ENCODE measurements around the gene NT5DC2.

NT5DC2 gene

DNA sequence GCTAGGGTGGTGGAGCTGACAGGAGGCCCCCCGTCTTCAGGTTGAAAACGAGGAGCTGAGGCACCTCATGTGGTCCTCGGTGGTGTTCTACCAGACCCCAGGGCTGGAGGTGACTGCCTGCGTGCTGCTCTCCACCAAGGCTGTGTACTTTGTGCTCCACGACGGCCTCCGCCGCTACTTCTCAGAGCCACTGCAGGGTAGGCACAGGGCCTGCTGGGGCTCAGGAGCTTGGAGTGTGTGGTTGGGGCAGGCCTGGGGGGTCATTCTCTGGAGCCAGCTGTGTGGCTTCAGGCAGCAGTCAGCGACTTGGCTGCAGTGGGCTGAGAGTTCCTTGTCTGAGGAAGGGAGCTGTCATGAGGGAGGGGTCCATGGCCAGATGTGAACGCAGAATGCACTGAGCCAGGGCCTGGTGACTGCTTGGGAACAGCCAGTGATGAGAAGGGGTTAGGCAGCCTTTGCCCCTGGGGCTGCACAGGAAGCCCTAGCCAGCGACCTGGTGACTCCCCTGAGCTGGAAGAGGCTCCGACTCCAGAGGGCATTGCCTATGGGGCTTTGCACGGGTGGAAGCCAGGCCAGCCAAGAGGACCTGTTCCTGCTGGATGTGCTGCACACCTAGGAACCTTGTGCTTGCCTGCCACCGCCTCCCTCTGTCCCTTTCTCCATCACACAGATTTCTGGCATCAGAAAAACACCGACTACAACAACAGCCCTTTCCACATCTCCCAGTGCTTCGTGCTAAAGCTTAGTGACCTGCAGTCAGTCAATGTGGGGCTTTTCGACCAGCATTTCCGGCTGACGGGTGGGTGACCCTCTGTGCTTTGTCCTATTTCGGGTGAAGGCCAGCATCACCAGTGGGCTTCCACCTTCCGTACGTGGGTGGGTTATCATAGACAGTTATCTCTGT is 43.4 kb downstream of the NT5DC2 start:
- DNase-seq (ENCODE audit: insufficient read length, low spot score) (no peak), FAIRE-seq (no peak)

DNA sequence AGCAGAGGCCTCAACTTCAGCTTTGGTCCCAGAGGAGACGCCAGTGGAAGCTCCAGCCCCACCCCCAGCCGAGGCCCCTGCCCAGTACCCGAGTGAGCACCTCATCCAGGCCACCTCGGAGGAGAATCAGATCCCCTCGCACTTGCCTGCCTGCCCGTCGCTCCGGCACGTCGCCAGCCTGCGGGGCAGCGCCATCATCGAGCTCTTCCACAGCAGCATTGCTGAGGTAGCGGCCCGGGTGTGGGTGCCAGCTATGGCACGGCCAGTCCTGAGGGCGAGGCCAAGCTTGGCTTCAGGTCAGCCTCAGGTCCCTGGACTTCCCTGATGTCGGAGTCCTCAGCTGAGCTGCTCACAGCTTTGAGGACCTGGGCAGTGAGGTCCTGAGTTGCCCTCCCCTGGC is 44.2 kb downstream of the NT5DC2 start:
- FAIRE-seq: no peak
- DNase-seq (ENCODE audit: insufficient read length, low spot score): no peak

DNA sequence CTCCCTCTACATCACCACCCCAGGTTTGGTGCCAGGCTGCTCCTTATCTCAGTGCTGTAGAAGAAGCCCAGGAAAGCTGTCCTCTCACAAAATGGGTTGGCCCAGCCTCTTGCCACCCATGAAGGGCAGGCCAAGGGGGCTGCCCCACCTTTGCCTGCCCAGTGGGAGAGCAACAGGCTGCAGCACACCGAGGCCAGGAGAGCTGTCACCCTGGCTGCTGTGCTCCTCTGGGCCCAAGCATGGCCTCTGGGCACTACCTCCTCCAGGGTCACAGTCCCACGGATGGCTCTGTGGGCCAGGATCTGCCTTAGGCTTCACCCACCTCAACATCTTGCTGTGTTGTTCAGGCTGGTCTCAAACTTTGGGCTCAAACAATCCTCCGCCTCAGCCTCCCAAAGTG is 44.9 kb downstream of the NT5DC2 start:
- FAIRE-seq (no peak), DNase-seq (ENCODE audit: insufficient read length, low spot score) (no peak)

DNA sequence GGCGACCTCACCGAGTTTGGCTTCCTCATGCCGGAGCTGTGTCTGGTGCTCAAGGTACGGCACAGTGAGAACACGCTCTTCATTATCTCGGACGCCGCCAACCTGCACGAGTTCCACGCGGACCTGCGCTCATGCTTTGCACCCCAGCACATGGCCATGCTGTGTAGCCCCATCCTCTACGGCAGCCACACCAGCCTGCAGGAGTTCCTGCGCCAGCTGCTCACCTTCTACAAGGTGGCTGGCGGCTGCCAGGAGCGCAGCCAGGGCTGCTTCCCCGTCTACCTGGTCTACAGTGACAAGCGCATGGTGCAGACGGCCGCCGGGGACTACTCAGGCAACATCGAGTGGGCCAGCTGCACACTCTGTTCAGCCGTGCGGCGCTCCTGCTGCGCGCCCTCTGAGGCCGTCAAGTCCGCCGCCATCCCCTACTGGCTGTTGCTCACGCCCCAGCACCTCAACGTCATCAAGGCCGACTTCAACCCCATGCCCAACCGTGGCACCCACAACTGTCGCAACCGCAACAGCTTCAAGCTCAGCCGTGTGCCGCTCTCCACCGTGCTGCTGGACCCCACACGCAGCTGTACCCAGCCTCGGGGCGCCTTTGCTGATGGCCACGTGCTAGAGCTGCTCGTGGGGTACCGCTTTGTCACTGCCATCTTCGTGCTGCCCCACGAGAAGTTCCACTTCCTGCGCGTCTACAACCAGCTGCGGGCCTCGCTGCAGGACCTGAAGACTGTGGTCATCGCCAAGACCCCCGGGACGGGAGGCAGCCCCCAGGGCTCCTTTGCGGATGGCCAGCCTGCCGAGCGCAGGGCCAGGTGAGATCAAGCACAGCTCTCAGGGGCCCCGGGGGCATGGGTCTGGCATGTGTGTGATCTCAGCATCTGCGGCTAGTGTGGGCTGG is 45.6 kb downstream of the NT5DC2 start:
- DNase-seq (ENCODE audit: insufficient read length, low spot score) (no peak), FAIRE-seq (no peak)

DNA sequence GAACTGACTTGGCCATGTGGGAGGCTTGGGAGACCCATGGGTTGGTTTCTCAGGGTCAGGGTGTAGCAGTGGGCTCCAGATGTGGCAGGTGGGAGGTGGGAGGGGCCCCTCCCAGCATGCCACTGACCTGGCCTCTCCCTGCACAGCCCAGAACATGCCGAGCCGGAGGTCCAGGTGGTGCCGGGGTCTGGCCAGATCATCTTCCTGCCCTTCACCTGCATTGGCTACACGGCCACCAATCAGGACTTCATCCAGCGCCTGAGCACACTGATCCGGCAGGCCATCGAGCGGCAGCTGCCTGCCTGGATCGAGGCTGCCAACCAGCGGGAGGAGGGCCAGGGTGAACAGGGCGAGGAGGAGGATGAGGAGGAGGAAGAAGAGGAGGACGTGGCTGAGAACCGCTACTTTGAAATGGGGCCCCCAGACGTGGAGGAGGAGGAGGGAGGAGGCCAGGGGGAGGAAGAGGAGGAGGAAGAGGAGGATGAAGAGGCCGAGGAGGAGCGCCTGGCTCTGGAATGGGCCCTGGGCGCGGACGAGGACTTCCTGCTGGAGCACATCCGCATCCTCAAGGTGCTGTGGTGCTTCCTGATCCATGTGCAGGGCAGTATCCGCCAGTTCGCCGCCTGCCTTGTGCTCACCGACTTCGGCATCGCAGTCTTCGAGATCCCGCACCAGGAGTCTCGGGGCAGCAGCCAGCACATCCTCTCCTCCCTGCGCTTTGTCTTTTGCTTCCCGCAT is 46.4 kb downstream of the NT5DC2 start:
- no peak for FAIRE-seq
- no peak for DNase-seq (ENCODE audit: insufficient read length, low spot score)

DNA sequence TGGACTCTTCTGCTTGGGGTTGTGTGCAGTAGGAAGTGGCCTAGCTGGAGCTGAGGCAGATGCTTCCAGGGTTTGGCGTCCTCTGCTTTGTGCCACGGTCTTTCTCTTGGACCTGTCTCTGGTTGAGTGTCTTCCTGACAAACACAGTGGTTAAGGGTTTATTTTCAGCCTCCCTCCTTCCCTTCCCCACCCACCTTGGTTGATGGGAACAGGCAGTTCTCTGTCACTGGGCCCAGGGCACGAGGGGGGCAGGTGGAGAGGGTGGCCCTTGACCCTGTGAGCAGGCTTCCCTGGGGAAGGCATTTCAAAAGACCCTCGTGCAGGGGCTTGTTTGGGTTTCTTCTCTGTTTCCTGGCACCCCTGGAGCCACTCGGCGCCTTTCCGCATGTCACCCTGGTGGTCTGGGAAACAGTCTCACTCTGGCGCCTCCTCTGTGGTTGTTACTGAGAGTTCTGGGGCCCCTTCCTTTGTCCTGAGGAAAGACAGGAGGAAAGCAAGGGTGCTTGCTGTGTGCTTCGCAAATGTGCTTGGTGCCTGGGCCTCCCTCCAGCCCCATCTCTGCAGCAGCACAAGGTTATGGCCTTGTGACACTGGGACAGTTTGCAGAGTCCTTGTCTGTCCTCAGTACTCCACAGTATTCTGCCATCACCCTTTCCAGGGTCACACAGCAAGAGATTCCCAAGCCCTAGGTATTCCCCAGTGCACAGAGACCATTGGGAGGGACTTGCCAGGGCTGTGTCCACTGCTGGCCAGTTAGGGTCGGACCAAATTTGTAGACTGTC is 48.8 kb downstream of the NT5DC2 start:
- FAIRE-seq: no peak
- no peak for DNase-seq (ENCODE audit: insufficient read length, low spot score)

GRCh38 chr3:52483577-52484381 is 49.9 kb downstream of the NT5DC2 start:
- no peak for FAIRE-seq
- DNase-seq (ENCODE audit: insufficient read length, low spot score): no peak

- no peak for DNase-seq (ENCODE audit: insufficient read length, low spot score)
- FAIRE-seq: no peak
These were observed 50.6 kb downstream of the NT5DC2 start for GRCh38 chr3:52483081-52483480.

DNA sequence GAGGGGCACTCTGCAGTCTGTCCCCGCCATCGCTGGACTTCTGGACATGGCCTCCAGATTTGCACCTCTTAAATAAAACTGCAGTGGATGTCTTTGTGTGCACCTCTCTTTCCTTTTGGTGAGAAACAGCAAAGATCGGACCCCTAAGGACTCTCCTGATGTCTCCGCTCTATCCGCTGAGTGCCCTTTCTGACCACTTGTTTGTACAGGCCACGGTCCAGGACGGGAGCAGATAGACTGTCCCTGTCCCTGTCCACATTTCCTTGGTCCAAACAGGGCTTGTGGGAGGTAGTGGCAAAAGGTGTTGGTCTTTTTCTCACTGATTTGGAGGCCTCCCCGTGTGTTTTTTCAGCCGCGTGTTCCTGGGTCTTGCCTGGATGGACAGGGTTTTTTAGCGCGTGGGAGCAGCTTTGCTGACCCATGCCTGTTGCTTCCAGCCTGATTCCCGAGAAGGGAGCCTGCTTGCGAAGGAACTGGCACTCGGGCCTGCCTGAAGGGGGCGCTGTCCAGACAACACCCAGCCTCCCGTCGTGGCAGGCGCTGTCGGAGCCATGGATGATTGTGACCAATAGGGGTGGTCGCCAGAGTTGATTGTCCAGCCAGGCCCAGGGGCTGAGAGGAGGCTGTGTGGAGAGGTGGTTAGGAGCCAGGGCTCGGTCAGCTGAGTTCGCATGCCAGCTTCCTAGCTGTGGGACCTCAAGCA is 51.7 kb downstream of the NT5DC2 start:
- no peak for FAIRE-seq

DNA sequence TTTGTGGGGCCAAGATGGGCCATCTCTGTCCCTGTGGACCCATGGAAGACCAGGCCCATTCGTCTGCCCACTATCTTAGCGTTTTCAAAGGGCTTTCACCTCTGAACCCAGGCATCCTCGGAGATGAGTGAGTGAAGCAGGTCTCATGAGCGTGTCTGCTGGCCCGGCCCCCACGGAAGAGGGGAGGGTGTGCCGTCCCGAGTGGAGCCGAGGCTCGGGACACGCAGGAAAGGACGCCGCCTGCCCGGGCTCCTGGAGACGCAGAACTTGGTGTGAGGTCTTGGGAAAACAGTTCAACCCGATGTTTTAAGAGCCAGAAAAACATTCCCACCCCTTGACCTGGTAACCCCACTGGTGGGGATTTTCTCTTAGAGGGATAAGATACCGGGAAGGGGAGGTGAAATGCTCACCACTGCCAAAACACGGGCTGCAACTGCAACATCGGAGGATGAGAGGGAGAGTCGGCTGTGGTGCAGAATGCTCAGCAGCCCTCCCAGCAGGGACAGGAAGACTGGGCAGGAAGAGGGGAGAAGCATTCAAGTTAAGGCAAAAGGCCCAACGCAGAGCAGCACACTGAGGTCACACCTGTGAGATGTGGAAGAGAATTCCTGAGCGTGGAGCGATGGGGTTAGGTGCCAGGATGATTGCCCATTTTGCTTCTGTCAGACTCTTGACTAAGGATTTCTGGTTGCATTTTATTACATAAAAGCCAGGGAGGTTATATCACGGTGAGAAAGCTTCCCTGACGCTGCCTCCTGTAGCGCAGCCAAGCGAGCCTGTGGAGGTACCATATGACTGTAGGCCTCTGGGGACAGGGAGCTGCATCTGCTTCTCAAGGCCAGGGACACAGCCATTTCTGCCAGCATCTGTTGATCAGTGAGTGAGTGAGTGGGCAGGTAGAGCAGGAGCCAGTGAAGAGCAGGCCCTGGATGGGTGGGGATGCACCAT is 52.6 kb downstream of the NT5DC2 start:
- no peak for FAIRE-seq
- DNase-seq (ENCODE audit: insufficient read length, low spot score): no peak

More for the DNA sequence above, 51.7 kb downstream of the NT5DC2 start:
- DNase-seq (ENCODE audit: insufficient read length, low spot score): no peak

DNA sequence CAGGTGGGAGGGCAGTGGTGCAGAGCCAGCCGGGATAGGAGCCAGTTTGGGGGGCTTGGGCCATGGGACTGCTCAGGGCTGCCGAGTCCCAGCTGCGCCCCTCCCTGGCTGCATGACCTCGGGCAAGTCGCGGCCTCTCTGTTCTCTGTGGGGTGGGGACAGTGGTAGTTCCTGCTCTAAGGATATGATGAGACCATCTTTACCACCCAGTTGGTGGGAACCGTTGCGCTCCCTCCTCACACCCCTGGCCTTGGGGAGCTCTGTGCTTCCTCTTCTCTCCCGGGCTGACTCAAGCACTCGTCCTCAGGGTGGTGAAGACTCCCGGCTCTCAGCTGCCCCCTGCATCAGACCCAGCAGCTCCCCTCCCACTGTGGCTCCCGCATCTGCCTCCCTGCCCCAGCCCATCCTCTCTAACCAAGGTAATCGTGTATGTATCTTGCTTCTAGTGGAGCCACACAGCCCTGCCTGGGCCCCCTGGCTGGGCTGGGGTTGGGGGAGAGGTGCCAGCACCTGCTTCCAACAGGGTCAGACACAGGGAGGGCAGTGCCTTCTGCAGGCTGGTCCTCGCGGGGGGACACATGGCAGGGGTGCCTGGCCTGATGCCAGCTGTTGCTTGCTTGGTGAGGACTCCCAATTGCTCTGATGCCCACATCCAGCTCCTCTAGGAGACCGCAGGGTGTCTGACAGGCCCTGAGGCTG is 53.6 kb downstream of the NT5DC2 start:
- FAIRE-seq: no peak

DNA sequence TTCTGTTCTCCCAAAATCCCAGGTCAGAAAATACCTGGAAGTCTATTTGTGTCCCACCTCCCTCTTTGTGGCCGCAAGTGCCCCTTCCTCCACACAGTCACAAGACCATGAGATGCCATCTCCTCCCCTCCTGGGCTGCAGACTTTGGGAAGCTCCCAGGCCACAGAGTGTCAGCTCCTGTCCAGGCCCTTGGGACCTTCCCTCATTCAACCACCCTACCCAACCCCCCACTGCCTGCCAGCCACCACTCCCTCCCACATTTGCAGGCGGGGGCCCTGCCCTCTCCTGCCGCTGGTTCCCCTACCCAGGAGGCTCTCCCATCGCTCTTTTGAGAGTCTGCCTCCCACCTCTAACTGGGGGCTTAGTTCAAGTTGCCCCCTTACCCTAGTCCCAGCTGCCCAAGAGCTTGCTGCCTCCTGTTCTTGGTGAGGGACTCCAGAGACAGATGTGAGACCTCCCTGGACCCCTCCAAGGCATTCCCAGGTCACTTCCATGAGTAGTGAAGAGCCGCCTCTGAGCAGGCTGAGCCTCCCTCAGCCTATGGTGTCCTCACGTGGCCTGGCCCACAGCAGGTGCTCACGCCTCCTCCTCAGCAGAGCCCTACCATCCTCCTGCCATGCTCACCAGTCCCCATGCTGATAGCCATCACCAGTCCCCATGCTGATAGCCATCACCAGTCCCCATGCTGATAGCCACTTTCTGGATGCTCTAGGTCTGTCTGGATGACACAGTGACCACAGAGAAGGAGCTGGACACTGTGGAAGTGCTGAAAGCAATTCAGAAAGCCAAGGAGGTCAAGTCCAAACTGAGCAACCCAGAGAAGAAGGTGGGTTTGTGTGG is 54.4 kb downstream of the NT5DC2 start:
- no peak for FAIRE-seq
- no peak for DNase-seq (ENCODE audit: insufficient read length, low spot score)

More for the DNA sequence above, 53.6 kb downstream of the NT5DC2 start:
- no peak for DNase-seq (ENCODE audit: insufficient read length, low spot score)

DNA sequence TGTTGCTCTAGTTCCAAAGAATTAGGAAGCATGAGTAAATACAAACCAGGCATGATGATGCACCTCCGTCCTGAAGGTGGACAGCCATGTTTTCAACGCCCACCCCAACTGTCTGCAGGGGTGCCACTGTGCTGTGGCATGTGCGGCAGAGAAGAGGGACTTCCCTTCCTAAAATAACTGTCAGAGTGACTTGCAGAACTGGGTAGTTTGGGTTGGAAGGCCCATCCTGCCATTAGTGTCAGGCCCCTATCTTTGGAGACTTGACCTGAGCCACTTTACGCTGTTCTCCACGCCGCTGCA is 55.9 kb downstream of the NT5DC2 start:
- no peak for DNase-seq (ENCODE audit: insufficient read length, low spot score)
- no peak for FAIRE-seq

- FAIRE-seq (no peak), DNase-seq (ENCODE audit: insufficient read length, low spot score) (no peak)
These were observed 56.4 kb downstream of the NT5DC2 start for GRCh38 chr3:52477076-52477795.
